ENCODE measurements around the gene MCU.

The MCU gene

DNA sequence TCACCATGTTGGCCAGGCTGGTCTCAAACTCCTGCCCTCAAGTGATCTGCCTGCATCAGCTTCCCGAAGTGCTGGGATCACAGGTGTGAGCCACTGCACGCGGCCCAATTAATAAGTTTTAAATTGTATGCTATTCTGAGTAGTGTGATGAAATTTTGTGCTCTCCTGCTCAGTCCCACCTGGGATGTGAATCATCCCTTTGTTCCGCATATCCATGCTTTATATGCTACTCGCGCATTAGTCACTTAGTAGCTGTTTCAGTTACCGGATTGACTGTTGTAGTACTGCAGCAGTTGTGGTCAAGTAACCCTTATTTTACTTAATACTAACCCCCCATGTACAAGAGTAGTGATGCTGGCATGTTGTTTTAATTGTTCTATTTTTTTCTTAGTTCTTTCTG is 154.3 kb downstream of the MCU start:
- DNase-seq (ENCODE audit: low read depth), result peak; percentile 18

DNA sequence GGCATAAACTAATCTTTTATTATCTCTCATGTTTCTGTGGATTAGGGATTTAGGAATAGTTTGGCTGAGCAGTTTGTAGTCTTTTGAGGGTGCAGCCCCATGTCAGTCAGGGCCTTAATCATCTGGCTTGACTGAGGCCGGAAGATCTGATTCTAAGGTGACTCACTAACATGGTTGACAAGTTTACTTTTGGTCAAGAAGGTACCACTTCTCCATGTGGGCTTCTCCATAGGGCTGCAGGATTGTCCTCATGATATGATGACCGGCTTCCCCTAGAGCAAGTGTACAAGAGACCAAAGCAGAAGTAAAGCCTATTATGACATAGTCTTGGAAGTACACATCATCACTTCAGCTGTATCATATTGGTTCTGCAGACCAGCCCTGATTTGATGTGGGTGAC is 155.7 kb downstream of the MCU start:
- no peak for DNase-seq (ENCODE audit: low read depth)

DNA sequence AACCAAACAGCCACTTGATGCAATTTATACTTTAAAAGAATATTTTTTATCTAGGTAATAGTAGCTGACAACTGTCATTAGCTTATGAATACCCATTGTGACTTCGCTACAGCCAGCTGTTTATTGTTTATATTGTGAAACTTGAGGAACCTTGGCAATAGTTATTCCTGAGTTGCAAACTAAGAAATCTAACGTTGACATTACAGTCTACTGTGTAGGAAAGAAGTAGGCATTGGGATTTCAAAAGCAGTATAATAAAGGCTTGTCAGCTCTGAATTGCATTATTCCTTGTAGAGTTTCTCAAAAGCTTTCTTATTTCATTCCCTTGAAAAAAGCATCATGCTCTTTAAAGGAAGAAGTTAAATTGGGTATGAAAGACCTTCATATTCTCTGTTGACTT is 158.9 kb downstream of the MCU start:
- DNase-seq (ENCODE audit: low read depth), result no peak

DNA sequence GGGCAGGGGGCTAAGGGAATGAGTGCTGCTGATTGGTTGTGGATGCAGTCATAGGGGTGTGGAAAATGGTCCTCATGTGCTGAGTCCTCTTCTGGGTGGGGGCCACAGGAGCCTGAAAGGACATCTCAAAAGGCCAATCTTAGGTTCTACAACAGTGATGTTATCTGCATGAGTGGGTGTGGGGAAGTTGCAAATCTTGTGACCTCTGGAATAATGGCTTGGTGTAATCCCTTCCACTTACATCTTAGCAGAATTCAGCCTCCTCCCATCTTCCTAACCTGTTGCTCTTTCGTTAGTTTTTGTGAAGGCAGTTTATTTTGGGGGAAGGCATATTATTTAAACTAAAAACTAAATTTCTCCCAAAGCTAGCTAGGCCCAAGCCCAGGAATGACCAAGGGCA is 159.6 kb downstream of the MCU start:
- no peak for DNase-seq (ENCODE audit: low read depth)

DNA sequence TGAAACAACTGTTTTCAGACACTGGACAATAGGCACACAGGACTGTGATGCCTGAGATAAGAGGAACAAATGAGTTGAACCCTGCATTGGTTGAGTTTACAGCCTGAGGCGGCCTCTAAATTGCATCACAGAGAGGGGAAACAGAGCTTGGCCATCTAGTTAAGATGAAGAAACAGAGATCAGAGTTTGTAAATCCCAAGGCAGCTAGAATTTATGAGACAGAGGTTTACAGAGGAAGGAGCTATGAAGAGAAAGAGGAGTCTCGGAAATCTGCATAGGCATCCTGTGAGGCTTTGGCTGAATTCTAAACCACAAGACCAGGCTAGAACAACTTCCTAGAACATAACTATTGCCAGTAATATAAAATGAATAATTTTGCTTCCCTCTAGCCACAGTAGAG is 160.6 kb downstream of the MCU start:
- no peak for DNase-seq (ENCODE audit: low read depth)

DNA sequence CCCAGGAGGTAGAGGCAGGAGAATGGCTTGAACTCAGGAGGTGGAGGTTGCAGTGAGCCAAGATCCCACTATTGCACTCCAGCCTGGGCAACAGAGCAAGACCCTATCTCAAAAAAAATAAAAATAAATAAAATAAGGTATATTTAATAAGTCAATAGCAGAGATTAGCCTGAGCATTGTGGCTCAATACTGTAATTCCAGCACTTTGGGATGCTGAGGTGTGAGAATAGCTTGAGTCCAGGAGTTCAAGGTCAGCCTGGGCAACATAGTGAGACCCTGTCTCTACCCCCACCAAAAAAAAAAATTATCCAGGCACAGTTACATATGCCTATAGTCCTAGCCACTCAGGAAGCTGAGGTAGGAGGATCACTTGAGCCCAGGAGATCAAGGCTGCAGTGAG is 163.2 kb downstream of the MCU start:
- DNase-seq (ENCODE audit: low read depth), result no peak

DNA sequence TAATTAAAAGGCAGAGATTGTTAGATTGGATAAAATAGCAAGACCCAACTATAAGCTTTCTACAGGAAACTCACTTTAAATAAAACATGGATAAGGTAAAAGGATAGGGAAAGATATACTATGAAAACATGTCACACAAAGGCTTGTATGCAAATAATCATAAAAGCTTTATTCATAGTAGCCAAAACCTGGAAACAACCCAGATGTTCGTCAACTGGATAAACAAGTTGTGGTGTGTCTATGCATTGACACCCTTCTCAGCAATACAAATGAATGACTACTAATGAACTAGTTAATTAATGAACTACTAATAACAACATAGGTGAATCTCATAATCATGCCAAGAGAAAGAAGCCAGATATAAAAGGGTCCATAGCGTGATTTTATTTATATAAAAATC is 163.8 kb downstream of the MCU start:
- DNase-seq (ENCODE audit: low read depth), result no peak

DNA sequence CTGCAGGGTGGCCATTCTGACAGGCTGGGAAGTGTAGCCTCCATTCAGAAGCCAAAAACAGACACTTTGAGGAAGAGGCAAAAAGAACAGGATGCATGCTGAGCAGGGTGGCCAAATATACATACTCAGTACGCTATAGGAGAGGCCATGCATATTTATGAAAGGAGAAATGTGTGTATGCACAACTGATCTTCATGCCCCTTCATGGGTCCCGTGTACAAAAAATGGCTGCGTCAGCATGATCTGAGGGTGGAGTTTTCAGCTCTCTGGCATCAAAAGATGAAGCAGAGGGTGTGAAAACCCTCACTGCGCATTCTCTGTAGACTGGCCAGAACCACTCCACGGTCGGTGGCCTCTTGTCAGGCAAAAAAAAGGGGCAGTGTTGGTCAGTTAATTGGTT is 166.1 kb downstream of the MCU start:
- no peak for DNase-seq (ENCODE audit: low read depth)

DNA sequence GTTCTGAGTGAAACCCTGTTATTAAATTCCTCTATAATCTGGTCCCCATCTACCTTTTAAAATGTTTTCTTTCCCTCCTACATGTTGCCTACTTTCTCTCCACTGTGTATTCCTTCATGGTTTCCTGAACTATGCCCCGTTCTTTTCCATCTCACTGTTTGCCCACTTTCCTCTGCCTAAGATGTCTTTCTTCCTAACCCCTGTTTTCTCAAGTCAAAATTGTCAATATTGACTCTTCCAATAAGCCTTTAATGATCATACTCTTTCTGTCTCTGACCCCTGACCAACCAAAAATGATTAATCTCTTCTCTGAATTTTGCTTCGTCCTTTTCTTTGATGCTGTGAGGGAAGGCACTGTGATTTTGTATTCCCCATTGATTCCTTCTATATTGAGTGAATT is 171.0 kb downstream of the MCU start:
- DNase-seq (ENCODE audit: low read depth), result no peak

DNA sequence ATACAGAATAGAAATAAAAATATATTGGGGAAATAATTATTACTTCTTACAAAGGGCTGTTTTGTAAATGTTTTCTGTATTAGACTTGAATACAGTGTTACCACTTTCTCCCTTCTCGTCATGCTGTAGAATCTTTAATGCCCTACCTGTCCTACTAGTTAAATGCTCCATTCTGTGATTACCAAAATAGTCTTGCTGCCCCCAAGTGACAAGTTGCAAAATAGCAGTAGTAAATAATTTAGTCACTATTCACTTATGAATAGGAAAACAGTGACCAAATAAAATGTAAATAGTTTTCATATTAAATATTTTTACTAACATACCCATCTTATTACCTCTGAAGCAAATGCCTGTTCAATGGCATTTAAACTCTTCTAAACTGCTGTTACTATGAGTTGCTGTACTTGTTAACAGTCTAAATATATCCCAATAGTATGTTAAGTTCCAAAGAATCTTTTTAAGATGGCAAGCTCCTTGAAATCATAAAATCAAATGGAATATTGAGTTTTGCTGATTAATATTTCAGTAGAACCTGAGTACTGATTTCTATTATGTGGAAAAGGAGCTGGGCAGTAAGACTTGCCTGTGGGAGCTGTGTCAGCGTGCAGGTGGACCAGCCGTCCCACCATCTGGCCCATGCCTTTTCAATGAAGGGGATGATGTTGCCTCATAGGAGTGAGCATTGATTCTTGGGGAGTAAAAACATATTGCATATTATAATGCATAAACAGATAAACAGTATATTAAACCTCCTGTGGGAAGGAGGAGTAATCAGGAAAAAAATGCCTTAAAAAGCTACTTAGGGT is 183.5 kb downstream of the MCU start:
- no peak for DNase-seq (ENCODE audit: low read depth)

DNA sequence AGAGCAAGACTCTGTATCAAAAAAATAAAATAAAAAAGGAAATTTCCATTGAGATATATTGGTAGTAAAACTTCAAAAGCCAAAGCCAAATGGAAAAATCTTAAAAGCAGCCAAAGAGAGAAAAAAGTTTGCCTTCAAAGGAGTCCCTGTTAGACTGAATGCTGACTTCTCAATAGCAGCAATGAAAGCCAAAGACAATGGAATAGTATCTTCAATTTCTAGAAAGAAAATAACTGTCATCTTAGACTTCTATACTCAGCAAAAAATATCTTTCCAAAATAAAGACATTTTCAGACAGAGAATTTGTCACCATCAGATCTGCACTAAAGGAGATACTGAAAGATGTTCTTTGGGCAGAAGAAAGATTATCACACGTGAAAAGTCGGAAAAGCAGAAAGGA is 187.3 kb downstream of the MCU start:
- DNase-seq (ENCODE audit: low read depth), result no peak

DNA sequence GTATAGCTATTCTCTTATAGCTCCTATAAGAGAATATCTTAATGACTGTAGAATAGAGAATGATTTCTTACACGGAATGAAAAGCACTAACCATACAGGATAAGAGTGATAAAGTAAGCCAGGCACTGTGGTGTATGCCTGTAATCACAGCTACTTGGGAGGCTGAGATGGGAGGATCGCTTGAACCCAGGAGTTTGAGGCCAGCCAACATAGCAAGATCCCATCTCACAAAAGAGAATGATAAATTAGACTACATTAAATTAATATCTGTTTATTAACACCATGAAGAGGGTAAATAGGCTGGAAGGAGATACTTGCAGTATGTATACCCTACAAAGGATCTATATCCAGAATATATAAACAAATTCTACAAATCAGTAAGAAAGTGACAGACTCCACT is 189.3 kb downstream of the MCU start:
- DNase-seq (ENCODE audit: low read depth), result no peak

DNA sequence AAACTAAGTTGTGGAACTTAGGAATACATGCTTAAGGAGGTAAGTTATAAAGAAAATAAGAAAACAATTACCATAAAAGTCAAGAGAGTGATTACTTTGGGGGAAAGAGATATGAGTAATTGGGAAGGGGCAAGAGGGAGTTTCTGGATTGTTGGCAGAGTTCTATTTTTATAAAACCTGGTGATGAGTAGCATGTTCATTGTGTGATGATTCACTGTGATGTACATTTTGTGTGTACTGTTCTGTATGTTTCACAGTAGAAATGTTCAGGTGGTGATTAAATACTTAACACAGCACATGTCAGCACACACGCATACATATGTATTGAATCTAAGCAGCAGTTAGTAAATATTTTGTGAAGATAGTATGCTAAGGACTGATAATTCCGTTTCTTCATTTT is 191.9 kb downstream of the MCU start:
- DNase-seq (ENCODE audit: low read depth), result no peak

DNA sequence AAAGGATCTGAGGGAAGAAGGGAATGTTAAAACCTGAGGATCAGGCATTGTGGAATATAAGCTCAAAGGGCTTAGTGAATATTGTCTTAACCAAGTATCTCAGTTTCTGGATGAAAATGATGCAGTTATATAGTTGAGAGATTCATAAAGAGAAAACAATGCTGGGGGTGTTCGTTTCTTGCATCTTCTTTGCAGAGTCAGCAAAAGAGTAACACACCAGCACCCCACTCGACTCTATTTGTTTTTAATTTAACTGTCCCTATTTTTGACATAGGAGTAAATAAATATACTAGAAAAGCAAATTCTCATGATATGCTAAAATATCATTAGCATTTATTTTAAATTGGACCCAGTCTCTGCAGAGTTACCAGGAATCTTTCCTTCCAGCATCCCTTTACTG is 194.0 kb downstream of the MCU start:
- DNase-seq (ENCODE audit: low read depth), result no peak

DNA sequence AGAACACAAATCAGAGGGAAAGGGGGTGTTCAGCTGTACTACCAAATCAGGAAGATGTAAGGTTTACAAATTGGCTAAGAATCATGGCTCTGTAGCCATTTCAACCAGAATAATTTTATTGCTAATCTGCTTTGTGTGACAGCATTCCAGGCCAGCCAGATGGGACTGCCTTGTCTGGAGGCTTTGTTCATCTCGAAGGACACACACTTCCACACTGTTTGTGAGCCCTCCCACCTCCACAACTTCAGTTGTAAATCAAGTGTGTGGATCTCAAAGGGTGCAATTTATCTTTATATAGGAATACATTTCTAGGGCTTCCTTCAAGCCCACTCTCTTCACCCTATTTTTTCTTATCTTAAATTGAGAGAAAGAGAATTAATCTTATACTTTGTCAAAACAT is 194.7 kb downstream of the MCU start:
- no peak for DNase-seq (ENCODE audit: low read depth)

DNA sequence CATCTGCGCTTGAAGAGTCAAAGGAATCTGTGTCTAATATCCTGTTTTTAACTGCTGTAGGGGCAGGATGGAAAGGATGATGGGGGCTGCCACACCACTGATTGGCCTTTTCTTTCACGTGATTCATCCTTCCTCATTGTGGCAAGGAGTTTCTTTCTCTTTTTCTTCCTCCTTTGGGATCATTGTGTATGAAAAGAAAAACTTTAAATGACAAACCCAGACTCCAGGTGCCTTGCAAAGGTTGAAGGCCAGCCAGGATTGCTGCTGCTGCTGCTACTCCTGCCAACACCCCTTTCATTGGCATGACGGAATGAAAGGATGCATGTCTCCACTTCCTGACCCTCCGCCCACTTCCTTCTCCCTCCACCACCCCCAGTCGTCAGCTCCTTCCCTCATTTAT is 195.1 kb downstream of the MCU start:
- no peak for DNase-seq (ENCODE audit: low read depth)

DNA sequence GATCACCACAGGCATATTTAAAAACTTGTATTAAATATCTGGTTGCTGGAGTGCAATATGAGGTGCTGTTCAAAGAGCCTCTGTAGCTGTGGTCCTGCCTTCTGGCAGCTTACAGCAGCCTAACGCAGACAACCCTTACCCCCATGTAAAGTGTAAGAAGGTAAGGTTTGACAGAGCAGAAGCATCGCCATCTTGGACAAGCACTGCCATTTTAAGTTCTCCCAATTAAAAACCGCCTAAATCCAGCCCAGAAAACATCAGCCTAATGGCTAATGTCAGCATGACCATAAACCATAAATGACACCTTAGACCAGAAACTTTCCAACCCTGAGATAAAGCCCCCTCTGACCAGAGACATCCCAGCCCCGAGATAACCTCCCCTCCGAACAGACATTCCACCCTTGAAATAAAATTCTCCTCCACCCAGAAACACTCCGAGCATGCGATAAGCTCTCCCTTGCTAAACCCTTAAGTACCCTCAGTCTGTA is 196.3 kb downstream of the MCU start:
- no peak for DNase-seq (ENCODE audit: low read depth)

DNA sequence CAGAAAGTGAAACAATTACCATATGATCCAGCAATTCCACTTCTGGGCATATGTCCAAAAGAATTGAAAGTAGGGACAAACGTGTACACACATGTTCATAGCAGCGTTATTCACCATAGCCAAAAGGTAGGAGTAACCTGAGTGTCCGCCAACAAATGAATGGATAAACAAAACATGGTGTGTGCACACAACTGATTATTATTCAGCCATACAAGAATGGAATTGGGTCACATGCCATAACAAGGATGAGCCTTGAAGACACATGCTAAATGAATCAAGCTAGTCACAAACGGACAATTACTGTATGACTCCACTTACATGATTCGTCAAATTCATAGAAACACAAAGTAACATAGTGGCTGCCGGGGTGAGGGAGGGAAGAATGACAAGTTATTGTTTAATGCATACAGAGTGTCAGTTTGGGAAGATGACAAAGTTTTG is 197.5 kb downstream of the MCU start:
- DNase-seq (ENCODE audit: low read depth), result no peak

DNA sequence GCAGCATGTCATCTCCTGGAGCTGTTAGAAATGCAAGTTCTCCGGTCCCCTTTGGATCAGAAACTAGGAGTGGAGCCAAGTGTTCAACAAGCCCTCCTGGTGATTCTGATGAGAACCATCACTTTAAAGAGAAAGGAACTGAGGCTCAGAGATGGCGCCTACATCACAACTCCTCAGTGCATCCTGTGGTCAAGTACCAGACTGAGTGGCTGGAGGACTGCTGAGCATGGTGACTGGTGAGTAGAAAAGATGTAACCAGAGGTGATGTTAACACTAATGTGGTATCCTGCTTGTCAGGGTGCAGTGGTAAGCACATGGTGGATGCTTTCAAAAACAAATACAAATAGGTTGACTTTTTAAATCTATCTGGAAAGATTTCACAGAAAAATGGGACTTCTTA is 198.1 kb downstream of the MCU start:
- no peak for DNase-seq (ENCODE audit: low read depth)

DNA sequence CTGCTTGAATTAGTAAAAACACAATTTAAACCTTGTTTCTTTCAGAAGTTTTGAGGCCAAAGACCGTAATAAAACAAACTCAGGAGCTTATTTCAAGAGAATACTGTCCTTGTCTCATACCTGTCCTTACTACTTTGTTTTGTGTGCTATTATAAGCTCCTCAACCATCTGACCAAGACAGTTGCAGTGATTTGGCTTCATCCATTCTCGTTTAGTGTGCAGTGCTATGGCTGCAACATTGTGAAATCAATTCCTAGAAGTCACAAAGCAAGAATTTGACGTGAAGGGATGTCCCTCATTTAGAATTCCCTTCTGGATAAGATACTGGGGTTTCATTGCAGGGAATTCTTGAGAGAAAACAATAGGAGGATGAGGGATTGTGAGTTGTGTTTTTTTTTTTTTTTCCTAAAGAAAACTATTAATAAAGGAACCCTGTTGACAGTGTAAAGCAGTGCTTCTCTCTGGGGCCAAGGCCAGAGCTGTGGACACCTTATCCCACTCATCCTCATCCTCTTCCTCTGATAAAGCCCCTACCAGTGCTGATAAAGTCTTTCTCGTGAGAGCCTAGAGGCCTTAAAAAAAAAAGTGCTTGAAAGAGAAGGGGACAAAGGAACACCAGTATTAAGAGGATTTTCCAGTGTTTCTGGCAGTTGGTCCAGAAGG is 201.3 kb downstream of the MCU start, which contains the start of gene OIT3:
Gene OIT3, plus strand, starts transcription at position 604 of the 663 bp plus-strand sequence. CDS start 60 bp downstream, outside the sequence.
- DNase-seq (ENCODE audit: low read depth), result no peak

DNA sequence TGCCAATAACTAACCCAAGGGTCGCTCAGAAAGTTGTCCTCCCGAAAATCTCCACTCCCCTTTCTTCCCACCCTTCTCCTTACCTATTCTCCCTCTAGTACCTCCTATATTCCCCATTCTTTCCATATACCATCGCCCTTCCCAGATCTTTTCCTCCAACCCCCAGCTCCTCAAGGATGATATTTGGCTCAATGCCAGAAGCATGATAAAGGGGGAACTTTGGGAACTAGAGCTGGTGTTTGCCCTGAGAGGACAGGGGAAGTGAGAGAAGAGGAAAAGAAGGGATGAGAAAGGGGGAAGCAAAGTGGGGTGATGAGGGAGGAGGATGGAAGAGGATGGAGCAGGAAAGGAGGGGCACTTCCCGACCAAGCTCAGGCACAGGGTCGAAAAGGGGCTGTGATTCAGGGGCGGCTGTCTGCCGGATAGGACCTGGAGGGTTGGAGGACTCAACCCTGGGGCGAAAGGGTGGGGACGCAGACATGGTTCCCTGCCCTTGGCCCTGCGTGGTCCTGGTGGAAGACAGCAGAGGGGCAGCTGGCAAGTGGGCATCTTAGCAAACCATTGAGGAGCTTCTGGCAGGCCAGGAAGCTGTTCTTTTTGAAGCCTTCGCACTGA is 203.4 kb downstream of the MCU start:
- no peak for DNase-seq (ENCODE audit: low read depth)

DNA sequence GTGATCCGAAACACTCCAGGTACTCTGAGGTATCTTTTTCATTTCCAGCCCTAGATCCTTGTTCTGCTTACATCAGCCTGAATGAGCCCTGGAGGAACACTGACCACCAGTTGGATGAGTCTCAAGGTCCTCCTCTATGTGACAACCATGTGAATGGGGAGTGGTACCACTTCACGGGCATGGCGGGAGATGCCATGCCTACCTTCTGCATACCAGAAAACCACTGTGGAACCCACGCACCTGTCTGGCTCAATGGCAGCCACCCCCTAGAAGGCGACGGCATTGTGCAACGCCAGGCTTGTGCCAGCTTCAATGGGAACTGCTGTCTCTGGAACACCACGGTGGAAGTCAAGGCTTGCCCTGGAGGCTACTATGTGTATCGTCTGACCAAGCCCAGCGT is 206.7 kb downstream of the MCU start:
- no peak for DNase-seq (ENCODE audit: low read depth)

DNA sequence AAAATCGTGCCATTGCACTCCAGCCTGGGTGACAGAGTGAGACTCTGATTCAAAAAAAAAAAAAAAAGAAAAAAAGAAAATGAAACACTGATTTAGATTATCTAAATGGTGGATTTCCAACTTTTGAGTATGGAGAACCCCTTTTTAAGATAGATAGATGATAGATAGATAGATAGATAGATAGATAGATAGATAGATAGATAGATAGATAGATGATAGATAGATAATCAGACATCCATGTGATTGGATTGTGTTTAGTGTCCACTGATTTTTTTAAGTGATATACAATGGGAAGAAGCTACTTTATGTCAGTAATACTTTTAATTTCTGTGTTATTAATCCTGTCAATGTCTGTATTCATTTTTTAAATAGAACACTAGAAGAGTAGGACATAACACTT is 207.6 kb downstream of the MCU start:
- no peak for DNase-seq (ENCODE audit: low read depth)
